ENCODE data around the gene TMEM167B.
"Not testable (repeated sequence)": the region's sequence is repeated elsewhere in the genome, so short reads cannot be mapped to it uniquely, and the experiment has no call there.

TMEM167B gene

GRCh38 chr1:109112652-109113285 lies 22.2 kb downstream of the TMEM167B start:
- peak; percentile 70 to 84 for DNase-seq (ENCODE audit: extremely low read depth in 1 of 2, low read depth in 1 of 2)

GRCh38 chr1:109113590-109114341 lies 23.2 kb downstream of the TMEM167B start, which contains the start of gene ELAPOR1:
ELAPOR1 (plus strand) TSS chr1:109114115; CDS start chr1:109114184, 69 bp downstream.
- peak in 1 of 2 donors; percentile 72 for DNase-seq (ENCODE audit: extremely low read depth in 1 of 2, low read depth in 1 of 2)

DNA sequence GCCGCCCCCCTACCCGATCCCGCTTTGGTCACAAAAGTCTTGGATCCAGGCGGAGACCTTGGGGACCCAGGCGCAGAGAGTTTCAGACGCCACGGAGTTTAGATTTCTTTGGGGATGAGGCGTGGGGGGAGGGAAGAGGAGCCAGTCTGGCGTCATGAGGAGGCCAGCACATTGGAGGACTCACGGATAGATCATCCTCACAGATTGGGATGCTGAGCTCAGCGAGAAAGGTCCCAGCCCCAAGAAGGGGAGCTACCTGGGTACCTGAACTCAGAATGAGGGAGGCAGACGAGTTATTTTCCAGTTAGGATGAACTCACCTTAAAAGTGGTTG lies 23.7 kb downstream of the TMEM167B start:
- no peak for DNase-seq (ENCODE audit: extremely low read depth in 1 of 2, low read depth in 1 of 2)

GRCh38 chr1:109115685-109116084 lies 25.1 kb downstream of the TMEM167B start:
- no peak for DNase-seq (ENCODE audit: extremely low read depth in 1 of 2, low read depth in 1 of 2)

- no peak for DNase-seq (ENCODE audit: extremely low read depth in 1 of 2, low read depth in 1 of 2)
Observed at GRCh38 chr1:109116286-109116685, 25.7 kb downstream of the TMEM167B start.

- no peak for DNase-seq (ENCODE audit: extremely low read depth in 1 of 2, low read depth in 1 of 2)
Observed at GRCh38 chr1:109118089-109118488, 27.5 kb downstream of the TMEM167B start.

DNA sequence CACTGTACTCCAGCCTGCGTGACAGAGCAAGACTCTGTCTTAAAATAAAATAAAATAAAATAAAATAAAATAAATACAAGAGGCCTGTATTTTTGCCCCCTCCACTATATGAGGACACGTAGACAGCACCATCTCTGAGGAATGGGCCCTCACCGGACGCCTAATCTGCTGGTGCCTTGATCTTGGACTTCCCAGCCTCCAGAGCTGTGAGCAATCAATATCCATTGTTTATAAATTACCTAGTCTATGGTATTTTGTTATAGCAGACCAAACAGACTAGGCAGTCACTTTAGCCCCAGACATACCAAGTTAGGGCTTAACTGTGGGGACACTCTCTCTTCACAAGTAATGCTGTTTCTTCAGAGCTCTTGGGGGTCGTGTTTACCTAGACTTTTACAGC lies 29.8 kb downstream of the TMEM167B start:
- DNase-seq (ENCODE audit: extremely low read depth in 1 of 2, low read depth in 1 of 2), result no peak

- no peak for DNase-seq (ENCODE audit: extremely low read depth in 1 of 2, low read depth in 1 of 2)
Observed at GRCh38 chr1:109131059-109131458, 40.5 kb downstream of the TMEM167B start.

DNA sequence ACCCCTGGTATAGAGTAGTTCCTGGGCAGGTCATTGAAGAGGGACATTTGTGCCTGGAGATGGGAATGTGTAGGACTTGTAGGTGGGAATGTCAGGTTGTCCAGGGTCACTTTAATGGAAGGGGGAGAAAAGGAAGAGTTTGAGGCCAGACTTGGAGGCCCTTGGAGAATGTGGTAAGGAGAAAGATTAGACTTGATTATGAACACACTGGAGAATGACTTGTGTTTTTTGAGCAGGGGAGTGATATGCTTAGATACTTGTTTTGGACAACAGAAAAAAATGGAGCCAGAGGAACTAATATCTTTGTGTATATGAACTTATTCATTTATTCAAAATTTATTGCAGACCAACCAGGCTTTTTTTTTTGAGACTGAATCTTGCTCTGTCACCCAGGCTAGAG lies 41.2 kb downstream of the TMEM167B start:
- DNase-seq (ENCODE audit: extremely low read depth in 1 of 2, low read depth in 1 of 2), result no peak

- DNase-seq (ENCODE audit: extremely low read depth in 1 of 2, low read depth in 1 of 2), result no peak
Observed at GRCh38 chr1:109133002-109133706, 42.6 kb downstream of the TMEM167B start.

DNA sequence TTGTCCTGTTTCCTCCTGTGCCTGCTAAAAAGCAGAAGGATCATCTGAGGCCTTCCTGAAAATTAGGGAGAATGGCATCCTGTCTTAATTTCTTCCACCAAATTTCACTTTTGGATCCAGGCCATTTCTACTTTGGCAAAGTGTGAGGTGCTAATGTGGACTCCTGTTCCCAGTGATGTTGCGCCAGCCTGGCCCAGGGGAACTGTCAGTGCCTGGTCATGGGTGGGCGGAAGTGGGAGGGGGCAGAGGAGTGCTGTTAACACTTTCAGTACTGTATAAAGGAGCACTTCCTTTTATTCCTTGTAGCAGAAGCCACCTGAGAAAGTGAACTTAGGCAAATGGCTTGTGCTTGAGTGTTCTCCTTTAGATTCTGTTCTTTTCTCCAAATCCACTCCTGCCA lies 43.3 kb downstream of the TMEM167B start:
- no peak for DNase-seq (ENCODE audit: extremely low read depth in 1 of 2, low read depth in 1 of 2)

DNA sequence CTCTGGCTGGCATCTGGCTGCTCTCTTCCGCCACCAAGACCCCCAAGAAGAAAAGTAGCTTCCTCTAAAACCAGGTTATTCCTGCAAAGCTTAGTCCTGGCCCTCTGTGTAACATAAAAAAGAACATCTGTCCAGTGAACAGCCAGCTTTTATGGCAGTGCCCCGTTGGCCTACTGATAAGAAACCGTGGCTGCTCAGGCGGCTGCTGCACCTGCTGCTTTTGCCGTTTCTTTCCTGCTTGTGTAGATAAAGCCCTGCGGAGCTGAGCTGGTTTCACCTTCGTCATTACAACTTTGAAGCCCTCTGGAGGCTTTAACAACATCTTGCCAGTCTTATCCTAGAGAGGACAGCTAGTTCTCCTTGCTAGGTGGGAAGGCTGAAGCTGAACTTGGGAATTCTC lies 43.9 kb downstream of the TMEM167B start:
- no peak for DNase-seq (ENCODE audit: extremely low read depth in 1 of 2, low read depth in 1 of 2)

DNA sequence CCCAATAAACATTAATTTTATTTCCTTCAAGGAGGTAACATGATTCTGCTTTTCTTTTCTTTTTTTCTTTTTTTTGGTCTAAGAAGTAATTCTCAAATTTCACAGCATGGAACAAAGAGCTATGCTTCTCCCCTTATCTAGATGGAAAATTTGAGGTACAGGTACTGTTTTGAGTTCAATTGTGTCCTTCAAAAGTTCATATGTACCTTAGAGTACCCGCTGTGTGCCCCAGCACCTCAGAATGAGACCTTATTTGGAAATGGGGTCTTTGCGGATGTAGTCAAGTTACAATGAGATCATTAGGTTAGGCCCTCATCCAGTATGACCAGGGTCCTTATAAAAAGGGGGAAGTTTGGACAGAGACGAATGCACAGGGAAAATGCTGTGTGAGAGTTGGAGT lies 45.4 kb downstream of the TMEM167B start:
- DNase-seq (ENCODE audit: extremely low read depth in 1 of 2, low read depth in 1 of 2), result no peak

DNA sequence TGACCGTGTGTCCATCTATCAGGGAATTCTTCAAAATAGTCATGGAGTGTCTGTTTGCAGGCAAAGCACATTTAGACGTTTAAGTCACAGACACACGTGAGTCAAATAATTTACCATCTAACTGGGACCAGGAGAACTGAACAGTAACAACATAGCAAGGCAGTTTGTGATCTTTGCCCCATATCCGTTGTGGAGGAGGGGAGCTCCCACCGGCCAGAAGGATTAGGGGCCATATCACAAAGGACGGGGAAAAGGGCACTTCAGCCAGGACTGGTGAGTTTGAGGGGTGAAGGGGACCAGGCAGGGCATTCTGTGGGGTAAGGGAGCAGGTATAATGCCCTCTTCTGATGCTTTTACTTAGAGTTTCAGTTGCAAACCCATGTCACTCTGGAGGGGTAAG lies 46.2 kb downstream of the TMEM167B start:
- DNase-seq (ENCODE audit: extremely low read depth in 1 of 2, low read depth in 1 of 2), result no peak

DNA sequence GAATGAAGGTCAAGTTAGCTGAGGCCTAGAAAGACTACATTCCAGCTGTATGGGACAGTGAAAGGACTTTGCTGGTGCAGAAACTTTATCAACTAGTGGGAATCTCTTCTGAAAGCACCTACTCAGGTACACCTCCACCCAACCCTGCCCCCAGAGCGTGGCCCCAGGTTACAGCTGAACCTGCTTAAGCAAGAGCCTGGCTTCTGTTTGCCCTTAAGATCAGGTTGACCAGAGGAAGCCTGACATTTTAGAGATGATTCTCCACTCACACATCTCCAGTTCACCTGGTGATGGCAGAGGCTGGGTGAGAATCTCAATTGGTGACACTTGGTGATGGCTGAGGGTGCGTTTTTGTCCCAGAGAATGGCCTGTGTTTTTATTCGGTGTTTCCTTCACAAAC lies 47.4 kb downstream of the TMEM167B start:
- DNase-seq (ENCODE audit: extremely low read depth in 1 of 2, low read depth in 1 of 2), result no peak

GRCh38 chr1:109138358-109138757 lies 47.8 kb downstream of the TMEM167B start:
- DNase-seq (ENCODE audit: extremely low read depth in 1 of 2, low read depth in 1 of 2), result no peak

DNA sequence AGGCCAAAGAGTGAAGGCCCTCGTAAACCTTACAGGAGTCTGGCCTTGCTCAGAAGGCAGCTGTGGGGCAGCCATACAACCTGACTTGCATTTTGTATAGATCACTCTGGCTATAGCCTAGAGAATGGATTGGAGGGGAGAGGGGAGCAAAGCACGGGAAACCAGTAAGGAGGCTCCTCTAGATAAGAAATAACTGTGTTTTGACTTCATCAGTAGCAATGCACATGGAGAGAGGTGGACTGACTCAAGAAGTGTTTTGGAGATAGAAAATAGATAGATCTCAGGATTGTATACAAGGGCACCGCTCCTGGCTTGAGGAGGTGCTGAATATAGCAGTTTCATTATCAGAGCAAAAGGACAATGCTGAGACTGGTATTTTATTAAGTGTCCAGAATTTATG lies 49.8 kb downstream of the TMEM167B start:
- DNase-seq (ENCODE audit: extremely low read depth in 1 of 2, low read depth in 1 of 2), result no peak

- no peak for DNase-seq (ENCODE audit: extremely low read depth in 1 of 2, low read depth in 1 of 2)
Observed at GRCh38 chr1:109142260-109142659, 51.7 kb downstream of the TMEM167B start.

GRCh38 chr1:109142725-109143124 lies 52.2 kb downstream of the TMEM167B start:
- DNase-seq (ENCODE audit: extremely low read depth in 1 of 2, low read depth in 1 of 2), result not testable (repeated sequence)
